Adipose tissue (tissue), 3 donors: ENCODE data around the gene MRPS34. TPM values are rescaled to one million over a fixed set of nuclear protein-coding genes. Genes with fewer than 3 reads are reported as not detected.

Experiments used
- H3K27ac ChIP-seq: one replicate; pipeline ENCODE4 v1.5.1; 2013; ENCODE audit warnings: low read depth, low read length
- WGBS, 3 donors: extraction: QIAGEN DNeasy Blood & Tissue Kit; methylation state at CpG; one replicate each; pipeline ENCODE4 v1.1.7; 2013; 5-methylcytosine and 5-hydroxymethylcytosine counted together
- polyA plus RNA-seq, 3 donors: library from polyadenylated mRNA; stranded (reverse); fragments of 200-250 nt; gene quantifications; one replicate each; pipeline ENCODE4 v1.2.3, GENCODE V29; 2013
- donor health status: healthy with polysubstance abuse.
- donor health status: Bipolar disorder and iron deficiency.
- donor health status: healthy.

The MRPS34 gene
- polyA plus RNA-seq, 3 donors = 71.0 to 120 (median 108) TPM

- WGBS, 3 donors = 88 to 93% (median 90%) methylated on average over 29 to 30 of the region's 30 CpGs
- H3K27ac ChIP-seq = no peak overlapping the region
Measured at GRCh38 chr16:1775006-1775845, 2.3 kb upstream of the MRPS34 start.

- WGBS, 3 donors = 72 to 91% (median 89%) methylated on average over 7 of the region's 7 CpGs
- H3K27ac ChIP-seq = no peak overlapping the region
Measured at GRCh38 chr16:1774448-1774780, 1.5 kb upstream of the MRPS34 start.

GRCh38 chr16:1773703-1774447 lies 941 bp upstream of the MRPS34 start:
- no peak overlapping the region for H3K27ac ChIP-seq
- WGBS, 3 donors = 11 to 15% (median 13%) methylated on average over 45 of the region's 45 CpGs

GRCh38 chr16:1772362-1772907 lies 499 bp downstream of the MRPS34 start, which contains the start of gene EME2:
EME2 (plus strand) TSS chr16:1772810; CDS start chr16:1773228, 418 bp downstream.
- WGBS, 3 donors = 0 to 1% (median 1%) methylated on average over 40 to 53 of the region's 53 CpGs
- no peak within 1 kb of the TSS for H3K27ac ChIP-seq

- WGBS, 3 donors = 12 to 18% (median 17%) methylated on average over 22 of the region's 22 CpGs
- no peak overlapping the region for H3K27ac ChIP-seq
Measured at GRCh38 chr16:1771864-1772361, 1.0 kb downstream of the MRPS34 start.

- 1% methylated on average over 43 to 79 of the region's 79 CpGs for WGBS, 3 donors
- H3K27ac ChIP-seq = no peak within 1 kb of the TSS
Measured at GRCh38 chr16:1771188-1771863, 1.6 kb downstream of the MRPS34 start, which contains the start of gene NME3. NME3 (minus strand) TSS chr16:1771543; CDS start chr16:1771534, 9 bp downstream.

- no peak overlapping the region for H3K27ac ChIP-seq
- 5 to 11% (median 9%) methylated on average over 79 to 81 of the region's 81 CpGs for WGBS, 3 donors
Measured at GRCh38 chr16:1770328-1771187, 2.4 kb downstream of the MRPS34 start.

- 80 to 85% (median 82%) methylated on average over 25 to 27 of the region's 27 CpGs for WGBS, 3 donors
- H3K27ac ChIP-seq = no peak overlapping the region
Measured at GRCh38 chr16:1769402-1770300, 3.3 kb downstream of the MRPS34 start.

- no peak overlapping the region for H3K27ac ChIP-seq
- WGBS, 3 donors = 77 to 87% (median 83%) methylated on average over 23 to 25 of the region's 26 CpGs
Measured at GRCh38 chr16:1768767-1769401, 4.0 kb downstream of the MRPS34 start.

GRCh38 chr16:1768061-1768766 lies 4.7 kb downstream of the MRPS34 start:
- no peak overlapping the region for H3K27ac ChIP-seq
- WGBS, 3 donors = 87 to 90% (median 89%) methylated on average over 36 to 41 of the region's 41 CpGs

- H3K27ac ChIP-seq = no peak overlapping the region
- 91 to 94% (median 93%) methylated on average over 40 to 42 of the region's 42 CpGs for WGBS, 3 donors
Measured at GRCh38 chr16:1767116-1767994, 5.6 kb downstream of the MRPS34 start.

- no peak overlapping the region for H3K27ac ChIP-seq
- WGBS, 3 donors = 86 to 93% (median 91%) methylated on average over 18 of the region's 18 CpGs
Measured at GRCh38 chr16:1766701-1767100, 6.2 kb downstream of the MRPS34 start.

GRCh38 chr16:1766231-1766630 lies 6.7 kb downstream of the MRPS34 start:
- 89 to 92% (median 91%) methylated on average over 19 of the region's 19 CpGs for WGBS, 3 donors
- H3K27ac ChIP-seq = no peak overlapping the region

- WGBS, 3 donors = 89 to 91% (median 90%) methylated on average over 22 of the region's 22 CpGs
- H3K27ac ChIP-seq = no peak overlapping the region
Measured at GRCh38 chr16:1765826-1766225, 7.1 kb downstream of the MRPS34 start.

GRCh38 chr16:1764971-1765370 lies 8.0 kb downstream of the MRPS34 start:
- WGBS, 3 donors = 94% methylated on average over 21 of the region's 21 CpGs

More at GRCh38 chr16:1764971-1765370, 8.0 kb downstream of the MRPS34 start:
- H3K27ac ChIP-seq = no peak overlapping the region
